BJ (cell line): ENCODE measurements around the gene PDHX. TPM values are rescaled to one million over a fixed set of nuclear protein-coding genes. Genes with fewer than 3 reads are reported as not detected.
A peak's percentile ranks its signal among the peaks of the same experiment; 100 is the strongest.
"Not testable (repeated sequence)": the region's sequence is repeated elsewhere in the genome, so short reads cannot be mapped to it uniquely, and the experiment has no call there.

Experiments used
- CTCF ChIA-PET: fragments of 350-600 bp; formaldehyde crosslinking; extraction: SDS; loops from one replicate; lab custom pipeline; 2021; ENCODE audit warnings: antibody characterized with exemption, inconsistent platforms; lab: Yijun Ruan, JAX
- POLR2A ChIA-PET: fragments of 300-600 bp; sonication (Branson Sonifier 250); formaldehyde crosslinking; extraction: SDS; loops from one replicate; lab custom pipeline; 2021; ENCODE audit warnings: antibody characterized with exemption; lab: Charles Lee
- DNase-seq: peaks from one replicate; pipeline ENCODE4 v3.0.0-alpha.2; 2011; ENCODE audit warnings: low read depth
- H3K27me3 ChIP-seq: 2 replicates; pipeline ENCODE4 v1.6.0; 2011; ENCODE audit warnings: low read length; ENCODE audit not compliant: control insufficient read depth, insufficient read depth
- H3K36me3 ChIP-seq: 2 replicates; pipeline ENCODE4 v1.5.1; 2011; ENCODE audit warnings: low read length; ENCODE audit not compliant: control insufficient read depth, insufficient read depth
- H3K4me3 ChIP-seq: 2 replicates; pipeline ENCODE4 v1.5.1; 2011; ENCODE audit warnings: low read depth, mild to moderate bottlenecking, control low read depth, low read length
- CTCF ChIP-seq: IDR thresholded peaks from 2 replicates; pipeline ENCODE4 v1.5.1; 2011; ENCODE audit warnings: low read depth, mild to moderate bottlenecking, control low read depth, inconsistent platforms, low read length, moderate library complexity; ENCODE audit not compliant: insufficient read depth
- polyA plus RNA-seq: library from polyadenylated mRNA; depleted of rRNA; stranded (reverse); fragments of >200 nt; gene quantifications from 2 replicates; pipeline ENCODE4 v1.2.3, GENCODE V29; 2011

PDHX gene
- polyA plus RNA-seq, 1 experiment, result 21.7 TPM

- Histone ChIP-seq H3K4me3 (no peak overlapping the region), H3K27me3 (no peaks in the 10 kb centered on the region), H3K36me3 (no peaks in the 10 kb centered on the region)
- DNase-seq, result no peak
- CTCF ChIA-PET, result interaction anchor here (0.8 to 4.6 kb wide), 9 partner anchors 8 to 377 kb away, joined by 3 to 57 read pairs (median 6); partner anchors contain the start of gene ELF5
- TF ChIP-seq CTCF, result peak; percentile 40
- POLR2A ChIA-PET, result no interaction called here
Measured at GRCh38 chr11:34890812-34891211, 25.6 kb upstream of the PDHX start.

GRCh38 chr11:34891611-34892010, 24.8 kb upstream of the PDHX start:
- TF ChIP-seq CTCF, result no peak
- CTCF ChIA-PET, result interaction anchor here (0.8 to 4.6 kb wide), 11 partner anchors 8 to 378 kb away, joined by 3 to 57 read pairs (median 5); partner anchors contain the start of gene ELF5

GRCh38 chr11:34893416-34893815, 23.0 kb upstream of the PDHX start:
- no peak for DNase-seq
- ChIA-PET CTCF (interaction anchor here (2.9 to 4.6 kb wide), 2 partner anchors 306 to 380 kb away, joined by 24 to 57 read pairs; partner anchors contain the start of gene ELF5), POLR2A (no interaction called here)
- H3K4me3 ChIP-seq, result no peak overlapping the region
- no peaks in the 10 kb centered on the region for H3K36me3 ChIP-seq
- no peaks in the 10 kb centered on the region for H3K27me3 ChIP-seq
- TF ChIP-seq CTCF, result no peak

More at GRCh38 chr11:34891611-34892010, 24.8 kb upstream of the PDHX start:
- no peak for DNase-seq
- Histone ChIP-seq H3K36me3 (no peaks in the 10 kb centered on the region), H3K4me3 (no peak overlapping the region), H3K27me3 (no peaks in the 10 kb centered on the region)
- POLR2A ChIA-PET, result no interaction called here

- POLR2A ChIA-PET, H3K4me3 ChIP-seq, H3K36me3 ChIP-seq, H3K27me3 ChIP-seq, DNase-seq, CTCF ChIA-PET: not testable (repeated sequence)
Measured at GRCh38 chr11:34896191-34896590, 20.2 kb upstream of the PDHX start.

GRCh38 chr11:34897171-34897870, 19.1 kb upstream of the PDHX start:
- DNase-seq, result no peak
- H3K27me3 ChIP-seq, result no peaks in the 10 kb centered on the region
- no peaks in the 10 kb centered on the region for H3K36me3 ChIP-seq
- CTCF ChIA-PET, result interaction anchor here (1.9 to 2.1 kb wide), 2 partner anchors 311 to 384 kb away, joined by 7 to 9 read pairs; partner anchors contain the start of gene ELF5
- TF ChIP-seq CTCF, result no peak
- no peak overlapping the region for H3K4me3 ChIP-seq
- POLR2A ChIA-PET, result no interaction called here
